CD4-positive, alpha-beta T cell treated with Interleukin-4 for 1 hour (primary cell): Measurements from ENCODE around the gene ADORA2B.
"Not testable (repeated sequence)": the region's sequence is repeated elsewhere in the genome, so short reads cannot be mapped to it uniquely, and the experiment has no call there.

Experiments used
- DNase-seq, 2 donors: peaks; one replicate each; pipeline ENCODE4 v3.0.0-alpha.2; 2020 to 2022

Gene ADORA2B

DNA sequence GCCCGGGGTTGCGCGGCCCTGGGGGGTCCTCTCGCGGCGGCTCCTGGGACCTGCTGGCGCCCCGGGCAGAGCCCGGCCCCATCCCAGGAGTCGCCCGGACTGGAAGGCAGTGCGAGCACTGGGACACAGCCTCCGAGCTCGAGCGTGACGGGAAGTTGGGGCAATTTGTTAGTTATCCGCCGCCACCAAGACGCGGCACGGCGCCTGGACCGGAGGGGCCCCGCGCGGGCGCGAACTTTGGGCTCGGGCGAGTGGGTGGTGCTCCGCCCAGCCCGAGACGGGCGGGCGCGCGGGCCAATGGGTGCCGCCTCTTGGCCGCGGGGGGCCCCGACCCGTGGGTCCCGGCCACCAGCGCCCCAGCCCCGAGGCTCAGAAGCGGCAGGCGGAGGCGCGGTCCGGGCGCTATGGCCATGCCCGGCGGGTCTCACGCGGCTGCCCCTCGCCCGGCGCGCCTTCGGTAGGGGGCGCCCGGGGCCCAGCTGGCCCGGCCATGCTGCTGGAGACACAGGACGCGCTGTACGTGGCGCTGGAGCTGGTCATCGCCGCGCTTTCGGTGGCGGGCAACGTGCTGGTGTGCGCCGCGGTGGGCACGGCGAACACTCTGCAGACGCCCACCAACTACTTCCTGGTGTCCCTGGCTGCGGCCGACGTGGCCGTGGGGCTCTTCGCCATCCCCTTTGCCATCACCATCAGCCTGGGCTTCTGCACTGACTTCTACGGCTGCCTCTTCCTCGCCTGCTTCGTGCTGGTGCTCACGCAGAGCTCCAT is at the start of gene ADORA2B:
TSS of gene ADORA2B (plus strand) at position 372 of the 768 bp plus-strand sequence. CDS start at position 491, 119 bp downstream.
- peak; percentile 21 to 40 for DNase-seq

DNA sequence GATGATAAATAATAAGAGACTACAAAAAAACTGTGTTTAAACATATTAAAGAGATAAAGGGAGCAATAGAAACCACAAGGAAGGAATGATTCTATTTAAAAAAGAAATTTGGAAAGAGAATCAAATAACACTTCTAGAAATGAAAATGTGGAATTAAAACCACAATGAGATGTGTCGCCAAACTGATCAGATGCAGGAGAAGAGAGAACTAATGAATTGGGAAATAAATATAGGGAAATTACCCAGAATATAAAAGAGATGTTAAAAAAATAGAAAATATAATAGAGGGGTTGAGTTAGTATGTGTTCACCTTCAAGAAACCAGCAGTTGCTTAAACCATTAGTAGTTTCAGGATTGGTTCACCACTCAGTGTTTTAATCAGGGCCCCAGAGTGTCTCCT is 48.7 kb upstream of the ADORA2B start:
- no peak for DNase-seq

DNA sequence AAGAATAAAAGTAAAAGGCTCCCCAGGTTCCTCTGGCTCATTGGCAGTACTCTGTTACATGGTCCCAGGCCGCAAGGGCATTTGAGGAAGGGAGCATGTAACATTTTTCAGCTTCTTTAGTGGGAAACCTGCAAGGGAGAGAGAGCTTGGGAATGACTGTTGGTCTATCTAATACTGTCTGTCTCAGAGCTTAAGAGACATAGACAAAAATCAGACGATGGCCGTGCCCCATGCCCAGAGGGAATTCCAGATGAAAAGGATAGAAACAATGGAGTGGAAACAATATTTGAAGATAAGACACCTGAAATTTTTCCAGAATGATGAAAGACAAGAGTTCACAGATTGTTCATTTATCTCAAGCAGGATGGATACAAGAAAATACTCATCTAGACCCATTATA is 48.1 kb upstream of the ADORA2B start:
- no peak for DNase-seq

DNA sequence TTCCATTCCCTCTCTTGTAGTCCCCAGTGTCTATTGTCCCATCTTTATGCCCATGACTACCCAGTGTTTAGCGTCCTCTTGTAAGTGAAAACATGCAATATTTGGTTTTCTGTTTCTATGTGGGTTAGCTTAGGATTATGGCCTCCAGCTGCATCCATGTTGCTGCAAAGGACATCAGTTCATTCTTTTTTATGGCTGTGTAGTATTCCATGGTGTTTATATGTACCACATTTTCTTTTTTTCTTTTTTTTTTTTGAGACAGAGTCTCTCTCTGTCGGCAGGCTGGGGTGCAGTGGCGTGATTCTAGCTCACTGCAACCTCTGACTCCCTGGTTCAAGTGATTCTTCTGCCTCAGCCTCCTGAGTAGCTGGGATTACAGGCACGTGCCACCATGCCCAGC is 45.3 kb upstream of the ADORA2B start:
- DNase-seq = not testable (repeated sequence)

DNA sequence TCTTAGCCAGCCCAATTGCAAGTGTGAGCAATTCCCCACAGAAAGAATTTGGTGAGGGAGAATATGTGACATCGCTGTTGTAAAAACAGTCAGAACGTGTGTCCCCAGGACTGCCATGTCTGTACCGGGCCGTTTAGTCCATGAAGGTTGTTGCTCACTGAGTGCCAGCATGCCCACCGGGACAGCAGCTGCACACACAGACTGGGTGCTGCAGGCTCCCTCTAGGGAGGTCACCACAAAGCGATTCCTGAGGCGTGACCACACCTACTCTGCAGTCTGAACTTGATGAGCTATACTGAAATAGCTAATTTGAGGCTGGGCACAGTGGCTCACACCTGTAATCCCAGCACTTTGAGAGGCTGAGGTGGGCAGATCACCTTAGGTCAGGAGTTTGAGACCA is 44.1 kb upstream of the ADORA2B start:
- no peak for DNase-seq

DNA sequence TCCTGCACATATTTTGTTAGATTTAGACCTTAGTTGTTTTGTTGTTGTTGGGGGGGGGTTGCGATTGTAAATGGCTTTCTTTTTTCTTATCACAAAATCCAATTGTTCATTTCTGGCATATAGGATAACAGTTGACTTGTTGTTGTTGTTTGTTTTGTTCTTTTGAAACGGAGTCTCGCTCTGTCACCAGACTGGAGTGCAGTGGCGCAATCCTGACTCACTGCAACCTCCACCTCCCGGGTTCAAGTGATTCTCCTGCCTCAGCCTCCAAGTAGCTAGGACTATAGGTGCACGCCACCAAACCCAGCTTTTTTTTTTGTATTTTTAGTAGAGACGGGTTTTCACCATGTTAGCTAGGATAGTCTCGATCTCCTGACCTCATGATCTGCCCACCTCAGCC is 39.7 kb upstream of the ADORA2B start:
- not testable (repeated sequence) for DNase-seq

DNA sequence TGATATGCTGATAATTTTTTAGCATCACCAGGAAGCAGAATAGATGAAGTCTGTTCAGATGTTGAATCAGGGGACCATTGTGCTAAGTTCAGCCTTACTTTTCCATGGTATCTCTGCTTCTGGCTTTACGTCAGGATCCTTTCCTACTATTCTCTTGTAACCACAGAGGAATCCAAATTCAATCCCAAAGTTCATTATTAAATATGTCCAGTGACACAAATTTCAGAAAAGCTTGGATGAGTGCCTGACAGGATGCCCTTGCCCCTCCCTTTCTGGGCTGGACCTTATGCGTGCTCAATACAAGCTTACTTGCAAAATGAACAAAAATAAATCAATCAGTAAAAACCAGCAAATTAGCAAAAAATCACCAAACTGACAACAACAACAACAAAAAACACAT is 37.6 kb upstream of the ADORA2B start:
- no peak for DNase-seq

DNA sequence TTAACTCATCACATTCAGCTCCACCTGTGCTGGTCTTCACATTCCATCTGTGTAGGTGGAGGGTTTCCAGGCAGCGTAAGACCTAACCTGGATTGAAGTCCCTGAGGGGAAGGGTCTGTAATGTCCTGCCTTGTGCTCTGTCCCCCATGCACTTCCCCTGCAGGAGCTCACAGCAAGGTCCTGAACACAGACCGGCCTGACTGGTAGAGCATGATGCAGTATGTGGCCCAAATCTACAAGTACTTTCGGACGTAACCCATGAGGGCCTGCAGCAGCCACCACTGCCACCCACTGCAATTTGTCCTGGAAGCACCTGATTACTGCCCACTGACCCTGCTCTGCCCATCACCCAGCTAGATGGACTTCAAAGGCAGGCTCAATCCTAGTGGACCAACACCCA is 36.6 kb upstream of the ADORA2B start:
- DNase-seq = no peak

DNA sequence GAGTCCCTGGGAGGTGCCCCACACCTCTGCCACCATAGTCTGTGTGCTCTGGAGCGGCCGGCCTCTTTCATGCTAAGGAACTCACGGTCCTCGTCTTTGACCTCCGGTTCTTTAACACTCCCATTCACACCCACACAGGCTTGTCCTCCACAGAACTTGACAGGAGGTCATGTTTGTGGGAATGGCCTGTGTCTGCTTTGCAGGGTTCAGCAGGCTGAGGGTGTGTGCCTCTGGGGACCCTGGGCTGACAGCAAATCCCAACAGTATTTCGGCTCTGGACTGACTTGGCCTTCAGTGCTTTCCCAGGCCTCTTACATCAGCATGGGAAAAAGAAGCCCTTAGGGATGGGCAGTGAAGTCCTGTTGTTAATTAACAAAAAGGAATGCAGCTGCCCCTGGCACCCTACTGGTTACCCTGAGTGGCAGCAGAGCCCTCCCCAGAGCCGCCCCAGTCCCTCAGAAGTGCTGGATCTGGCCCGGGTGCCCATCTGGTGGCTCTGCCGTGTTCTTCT is 35.4 kb upstream of the ADORA2B start:
- no peak for DNase-seq

DNA sequence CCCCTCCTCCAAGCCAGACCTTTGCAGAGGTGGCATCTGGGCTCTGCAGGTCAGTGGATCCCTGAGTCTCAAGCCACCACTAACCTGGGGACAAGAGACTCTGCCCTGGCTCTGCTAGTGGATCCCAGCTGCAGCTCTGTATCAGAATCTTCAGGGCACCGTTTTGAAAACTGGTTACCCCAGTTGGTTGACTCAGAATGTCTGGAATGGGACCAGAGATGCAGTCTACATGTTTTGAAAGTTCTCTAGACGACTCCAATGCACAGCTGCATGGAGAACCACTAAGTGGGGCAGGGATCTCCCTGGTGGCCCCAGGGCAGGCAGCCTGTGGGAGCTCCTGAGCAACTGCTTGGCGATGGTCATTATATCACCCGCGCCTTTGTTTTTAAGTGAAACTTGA is 34.1 kb upstream of the ADORA2B start:
- no peak for DNase-seq

DNA sequence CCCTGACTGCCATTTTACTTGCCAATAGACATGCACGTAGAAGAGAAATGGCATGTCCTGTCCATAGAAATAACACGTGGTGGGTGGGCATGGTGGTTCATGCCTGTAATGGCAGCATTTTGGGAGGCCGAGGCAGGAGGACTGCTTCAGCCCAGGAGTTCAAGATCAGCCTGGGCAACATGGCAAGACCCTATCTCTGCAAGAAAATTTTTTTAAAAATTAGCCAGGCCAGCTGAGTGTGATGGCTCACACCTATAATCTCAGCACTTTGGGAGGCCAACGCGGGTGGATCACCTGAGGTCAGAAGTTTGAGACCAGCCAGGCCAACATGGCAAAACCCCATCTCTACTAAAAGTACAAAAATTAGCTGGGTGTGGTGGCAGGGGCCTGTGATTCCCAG is 33.2 kb upstream of the ADORA2B start:
- DNase-seq = not testable (repeated sequence)

DNA sequence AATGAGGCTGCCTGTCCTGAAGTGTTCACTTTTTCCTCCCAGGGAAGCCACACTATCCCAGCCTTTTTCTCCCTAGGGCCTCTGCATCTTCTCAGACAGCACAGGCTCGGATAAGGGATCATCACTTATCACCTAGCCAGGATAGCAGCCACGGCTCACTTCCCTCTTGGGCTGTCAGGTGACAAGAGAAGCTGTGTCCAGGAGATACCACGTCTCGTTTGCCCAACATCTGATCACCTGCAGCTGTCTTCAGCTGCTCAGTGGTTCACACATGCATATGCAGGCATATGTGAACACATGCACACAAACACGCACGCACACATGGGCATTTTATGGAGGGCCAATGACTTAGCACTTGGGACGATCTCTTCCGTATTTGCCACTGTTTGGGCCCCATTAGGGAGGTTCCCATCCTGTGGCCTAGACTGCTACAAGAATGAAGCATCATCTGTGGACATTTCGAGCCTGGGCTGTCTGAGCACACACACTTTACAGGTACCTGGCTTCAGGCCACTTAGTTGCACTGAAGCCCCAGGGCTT is 32.4 kb upstream of the ADORA2B start:
- DNase-seq = no peak

DNA sequence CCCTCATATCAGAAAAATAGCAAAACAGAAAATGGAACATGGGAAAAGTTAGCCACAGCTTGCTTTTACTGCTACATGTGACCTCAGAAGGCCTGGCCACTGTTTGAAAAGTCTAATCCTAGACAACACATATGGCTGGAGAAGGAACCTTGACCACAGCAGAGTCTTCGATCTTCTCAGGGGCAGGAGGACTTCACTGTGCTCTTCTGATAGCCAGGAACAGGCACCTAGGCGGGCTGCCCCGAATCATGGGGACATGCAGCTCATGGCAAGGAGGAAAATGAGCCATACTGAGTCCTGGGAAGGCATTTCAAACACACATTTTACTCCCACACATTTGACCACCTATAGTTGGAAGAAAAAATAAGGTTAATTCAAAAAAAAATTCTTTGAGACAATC is 31.1 kb upstream of the ADORA2B start:
- DNase-seq = no peak

DNA sequence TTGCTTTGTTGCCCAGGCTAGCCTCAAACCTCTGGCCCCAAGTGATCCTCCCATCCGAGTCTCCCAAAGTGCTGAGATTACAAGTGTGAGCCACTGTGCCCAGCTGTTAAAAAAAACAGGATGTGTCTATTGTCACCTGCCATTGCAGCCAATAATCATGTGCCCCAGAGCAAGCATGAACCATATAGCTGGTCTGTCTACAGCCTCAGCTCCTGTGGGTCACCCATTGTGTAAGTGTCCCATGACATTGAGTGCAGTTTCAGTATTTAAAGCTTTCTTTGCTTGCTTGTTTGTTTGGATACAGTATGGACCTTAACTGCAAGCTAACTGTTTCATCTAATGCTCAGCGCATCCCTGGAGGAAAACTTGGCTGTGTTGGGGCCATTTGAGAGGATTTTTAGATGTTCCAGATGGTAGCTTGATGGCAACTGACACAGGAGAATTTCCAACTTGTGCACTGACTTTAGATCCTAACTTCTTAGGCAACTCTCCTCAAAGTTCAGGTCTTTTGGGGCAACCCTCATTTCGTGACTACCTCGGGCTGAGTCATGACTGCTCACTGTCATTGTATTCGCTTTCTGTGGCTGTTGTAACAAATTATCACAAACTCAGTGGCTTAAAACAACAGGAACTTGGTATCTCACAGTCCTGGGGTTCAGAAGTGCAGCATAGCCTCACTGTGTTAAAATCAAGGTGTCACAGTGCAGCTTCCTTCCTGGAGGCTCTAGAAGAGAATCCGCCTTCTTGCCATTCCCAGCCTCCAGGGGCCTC is 30.3 kb upstream of the ADORA2B start:
- peak in 1 of 2 donors; percentile 22 for DNase-seq

DNA sequence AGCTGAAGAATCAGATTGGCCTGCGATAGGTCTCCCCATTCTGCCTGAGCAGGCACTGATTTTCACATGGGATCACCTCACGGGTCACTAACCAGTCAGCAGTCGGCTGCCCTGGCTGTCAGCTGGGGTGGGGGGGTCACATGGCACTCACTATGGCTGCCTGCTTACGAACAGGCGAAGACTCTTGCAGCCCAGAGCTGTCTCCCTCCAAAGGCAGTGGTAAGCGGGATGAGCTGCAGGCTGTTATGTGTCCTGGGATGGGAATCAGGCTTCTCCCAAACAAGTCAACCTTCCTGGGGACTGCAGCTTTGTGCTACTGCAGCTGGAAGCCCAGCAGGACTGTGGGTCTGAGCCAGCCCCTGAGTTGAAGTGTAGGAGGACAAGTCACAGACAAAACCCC is 29.0 kb upstream of the ADORA2B start:
- no peak for DNase-seq

DNA sequence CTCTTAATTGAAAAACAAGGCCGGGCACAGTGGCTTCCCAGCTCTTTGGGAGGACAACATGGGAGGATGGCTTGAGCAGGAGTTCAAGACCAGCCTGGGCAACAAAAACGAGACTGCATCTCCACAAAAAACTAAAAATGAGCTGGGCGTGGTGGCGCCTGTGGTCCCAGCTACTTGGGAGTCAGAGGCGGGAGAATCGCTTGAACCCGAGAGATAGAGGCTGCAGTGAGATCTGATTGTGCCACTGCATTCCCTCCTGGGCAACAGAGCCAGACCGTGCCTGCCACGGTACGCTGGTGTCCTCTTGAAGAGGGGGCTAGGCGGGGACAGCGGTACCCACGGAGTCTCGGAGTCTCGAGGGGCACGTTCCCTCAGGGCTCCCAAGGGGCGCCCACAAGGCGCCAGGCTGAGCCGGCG is 27.9 kb upstream of the ADORA2B start:
- no peak for DNase-seq

DNA sequence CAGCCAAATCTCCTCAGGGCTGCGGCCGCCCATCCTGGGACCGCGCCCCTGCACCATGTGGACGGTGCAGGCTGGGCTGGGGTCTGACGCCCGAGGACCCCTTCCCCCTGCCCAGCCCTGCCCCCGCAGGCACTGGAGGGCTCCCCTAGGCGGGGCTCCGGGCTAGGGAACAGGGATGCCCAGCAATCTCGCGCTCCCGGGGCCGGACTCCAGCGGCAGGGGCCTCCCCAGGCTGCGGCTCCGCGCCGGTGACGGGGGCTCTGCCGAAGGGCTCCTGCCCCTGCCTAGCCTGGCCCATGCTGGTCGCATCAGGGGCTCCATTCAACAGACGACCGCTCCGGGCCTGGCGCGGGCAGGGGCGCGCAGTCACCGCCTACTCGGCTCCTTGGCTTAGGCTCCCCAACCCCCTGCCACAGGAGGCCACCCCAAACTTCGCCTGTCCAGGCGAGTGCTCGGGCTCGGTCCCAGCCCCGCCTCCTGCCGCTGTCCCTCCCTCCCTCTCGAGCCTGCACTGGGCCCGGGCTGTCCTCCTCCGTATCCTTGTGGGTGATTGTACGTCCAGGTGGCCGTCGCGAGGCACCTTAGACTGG is 27.4 kb upstream of the ADORA2B start:
- DNase-seq = no peak

DNA sequence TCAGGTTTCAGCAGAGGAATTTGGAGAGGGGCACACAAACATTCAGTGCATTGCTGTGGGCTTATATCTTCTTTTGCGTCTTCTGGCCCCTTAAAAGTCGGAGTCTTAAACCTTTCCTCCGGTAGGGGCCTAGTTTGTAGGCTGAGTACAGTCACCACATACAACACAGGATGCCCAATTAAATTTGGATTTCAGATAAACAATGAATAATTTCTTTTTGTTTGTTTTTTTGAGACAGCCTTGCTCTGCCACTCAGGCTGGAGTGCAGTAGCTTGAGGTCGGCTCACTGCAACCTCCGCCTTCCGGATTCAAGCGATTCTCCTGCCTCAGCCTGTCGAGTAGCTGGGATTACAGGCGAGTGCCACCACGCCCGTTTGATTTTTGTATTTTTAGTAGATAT is 26.7 kb upstream of the ADORA2B start:
- no peak for DNase-seq

DNA sequence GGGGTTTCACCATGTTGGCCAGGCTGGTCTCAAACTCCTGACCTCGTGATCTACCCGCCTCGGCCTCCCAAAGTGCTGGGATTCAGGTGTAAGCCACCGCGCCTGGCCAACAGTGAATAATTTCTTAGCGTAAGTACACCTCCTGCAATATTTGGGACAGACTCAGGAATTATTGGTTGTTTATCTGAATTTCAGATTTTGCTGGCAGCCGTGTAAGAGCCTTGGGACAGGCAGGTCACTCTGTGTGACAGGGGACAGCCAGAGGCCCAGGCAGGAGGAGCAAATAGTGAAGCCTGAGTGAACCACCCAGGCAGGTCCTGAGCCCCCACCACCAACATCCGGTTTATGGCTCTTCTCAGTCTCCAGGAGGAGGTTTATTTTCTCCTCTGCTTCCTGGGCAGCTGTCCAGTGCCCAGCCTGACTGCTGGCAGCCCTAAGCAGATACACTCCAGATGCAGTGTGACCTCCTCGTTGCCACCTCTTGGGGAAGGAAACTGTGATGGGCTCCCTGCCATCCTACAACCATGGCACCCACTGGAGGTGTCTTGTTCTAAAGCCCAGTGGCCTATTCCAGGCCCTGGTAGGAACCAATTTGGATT is 26.2 kb upstream of the ADORA2B start:
- DNase-seq = no peak

DNA sequence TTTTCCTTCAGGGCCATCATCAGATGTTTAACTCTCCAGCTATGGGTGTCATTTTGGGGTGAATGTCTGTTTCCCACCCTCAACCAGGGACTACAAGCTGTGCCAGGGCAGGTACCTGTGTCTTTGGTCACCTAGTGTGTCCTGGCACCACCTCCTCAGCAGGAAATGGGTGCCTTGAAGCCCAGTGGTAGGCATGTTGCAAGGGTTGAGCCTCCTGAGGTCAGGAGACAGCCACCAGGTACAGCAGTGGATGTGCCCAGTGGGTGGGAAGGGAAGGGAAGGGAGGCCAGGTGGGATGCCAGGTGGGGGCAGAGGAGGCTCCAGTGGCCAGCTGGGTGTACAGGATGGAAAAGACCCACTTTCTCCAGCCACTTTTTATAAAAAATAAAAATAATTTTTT is 25.5 kb upstream of the ADORA2B start:
- DNase-seq = no peak

DNA sequence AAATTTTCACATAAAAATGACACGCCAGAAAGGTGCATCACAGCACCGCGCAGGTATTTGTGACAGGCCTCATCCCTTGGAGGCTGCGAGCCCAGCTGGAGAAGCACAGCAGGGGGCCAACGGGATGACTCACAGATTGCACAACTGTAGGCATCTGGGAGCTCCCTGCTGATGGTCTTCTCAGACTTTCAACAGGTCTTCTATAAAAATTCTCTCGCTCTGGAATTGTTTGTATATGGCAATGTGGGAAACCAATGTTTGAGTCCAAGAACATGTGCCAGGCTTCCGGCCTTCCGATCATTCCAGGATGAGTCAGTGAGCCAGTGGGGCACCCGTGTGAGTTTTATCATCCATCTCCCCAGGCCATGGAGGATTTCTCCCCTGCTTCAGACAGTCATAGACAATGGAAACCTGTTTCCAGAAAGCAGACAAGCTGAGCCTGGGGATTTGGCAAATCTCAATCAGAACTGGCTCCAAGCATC is 24.1 kb upstream of the ADORA2B start:
- DNase-seq = no peak

DNA sequence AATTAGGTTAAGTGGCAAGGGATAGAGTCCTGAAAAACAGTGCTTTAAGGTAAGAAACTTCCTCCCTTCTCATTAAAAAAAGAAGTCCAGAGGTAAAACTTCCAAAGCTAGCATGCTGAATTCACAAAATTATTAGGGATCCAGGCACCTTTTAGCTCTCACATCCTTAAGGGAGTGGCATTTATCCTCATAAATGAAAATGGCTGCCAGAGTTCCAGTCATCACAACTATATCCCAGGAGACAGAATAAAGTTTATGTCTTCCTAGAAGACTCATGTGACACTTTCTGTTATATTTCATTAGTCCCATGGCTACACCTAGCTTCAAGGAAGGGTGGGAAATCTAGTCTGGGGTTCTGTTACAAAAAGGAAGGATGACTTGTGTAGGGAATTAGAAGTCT is 23.3 kb upstream of the ADORA2B start:
- DNase-seq = no peak

DNA sequence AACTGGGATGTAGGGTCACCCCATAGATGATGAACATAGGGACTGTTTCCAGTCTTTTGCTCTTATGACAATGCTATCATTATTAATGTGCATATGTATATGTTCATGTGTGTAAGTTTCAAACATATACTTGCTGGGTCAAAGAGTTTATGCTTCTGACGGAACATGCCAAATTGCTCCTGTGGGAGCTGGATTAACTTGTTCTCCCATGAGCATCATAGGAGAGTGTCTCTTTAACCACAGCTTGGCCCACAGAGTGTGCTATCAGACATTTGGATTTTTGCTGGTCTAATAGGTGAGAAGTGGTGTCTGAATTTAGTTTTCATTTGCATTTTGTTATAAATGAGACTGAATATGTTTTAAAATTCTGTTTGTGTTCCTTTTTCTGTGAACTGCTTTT is 22.3 kb upstream of the ADORA2B start:
- no peak for DNase-seq
